ENCODE data around the gene FBXL17.

GRCh38 chr5:107813559-107813958 is 568.3 kb downstream of the FBXL17 start:
- TF ChIP-seq CTCF (IDR thresholded peaks at IDR 0.05) (no peak), POLR2A (IDR thresholded peaks at IDR 0.05) (no peak)
